ENCODE measurements around the gene FURIN.
"Not testable (repeated sequence)": the region's sequence is repeated elsewhere in the genome, so short reads cannot be mapped to it uniquely, and the experiment has no call there.

Gene FURIN

DNA sequence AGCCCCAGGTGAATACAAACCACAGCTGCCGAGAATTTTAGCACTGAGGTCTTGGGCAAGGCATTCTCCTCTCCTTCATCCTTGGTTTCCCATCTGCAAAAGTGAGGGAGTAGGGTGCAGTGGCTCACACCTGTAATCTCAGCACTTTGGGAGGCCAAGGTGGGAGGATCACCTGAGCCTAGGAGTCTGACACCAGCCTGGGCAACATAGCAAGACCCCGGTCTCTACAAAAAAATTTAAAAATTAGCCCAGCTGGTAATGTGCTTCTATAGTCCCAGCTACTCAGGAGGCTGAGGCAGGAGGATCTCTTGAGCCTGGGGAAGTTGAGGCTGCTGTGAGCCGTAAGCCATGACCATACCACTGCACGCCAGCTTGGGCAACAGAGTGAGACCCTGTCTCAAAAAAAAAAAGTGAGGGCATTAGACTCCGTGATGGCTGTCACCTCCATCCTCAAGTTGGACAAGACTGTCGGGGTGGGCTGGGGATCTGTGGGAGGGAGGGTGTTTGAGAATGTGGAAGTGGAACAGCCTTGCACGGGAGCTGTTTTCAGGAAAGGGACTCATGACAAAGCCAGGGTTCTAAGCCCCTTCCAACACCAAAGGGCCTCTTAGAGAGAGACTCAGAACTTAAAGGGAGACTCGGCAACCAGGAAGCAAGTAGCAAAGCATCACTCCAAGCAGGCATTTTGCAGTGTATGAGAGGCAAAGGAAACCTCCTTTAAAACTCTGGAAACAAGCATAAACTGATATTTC lies 46.0 kb upstream of the FURIN start:
- Histone ChIP-seq H3K18ac (ENCODE audit: low read length) (no peak overlapping the region), H2BK120ac (ENCODE audit: low read depth, low read length) (no peak overlapping the region)

DNA sequence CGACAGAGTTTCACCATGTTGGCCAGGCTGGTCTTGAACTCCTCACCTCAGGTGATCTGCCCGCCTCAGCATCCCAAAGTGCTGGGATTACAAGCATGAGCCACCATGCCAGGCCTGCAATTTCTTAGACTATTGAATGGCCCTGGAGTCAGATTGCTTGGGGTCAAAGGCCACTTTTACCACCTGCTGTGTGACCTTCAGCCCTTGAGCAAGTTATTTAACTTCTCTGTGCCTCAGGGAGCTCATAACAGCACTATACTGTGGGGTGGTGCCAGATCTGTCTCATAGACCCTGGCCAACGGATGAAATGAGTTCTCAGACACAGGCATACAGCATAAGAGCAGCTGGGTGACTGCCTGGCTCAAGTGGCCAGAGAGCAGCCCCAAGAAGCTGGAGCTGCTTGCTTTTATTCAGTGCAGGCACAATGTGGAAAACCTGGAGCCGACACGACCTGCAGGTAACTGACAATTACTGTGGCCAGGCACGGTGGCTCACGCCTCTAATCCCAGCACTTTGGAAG lies 44.9 kb upstream of the FURIN start:
- peaks cover 0 to 7% (median 0%) of the 10 kb centered on the region in 3 experiments for H3K27me3 ChIP-seq (ENCODE audit: control insufficient read depth in 3 of 3, insufficient read depth in 3 of 3, low read depth in 1 of 3, low read length in 3 of 3)
- DNase-seq (ENCODE audit: low spot score) = no peak
- H3K4ac ChIP-seq (ENCODE audit: low read length) = no peak overlapping the region
- H2BK120ac ChIP-seq (ENCODE audit: low read depth, low read length) = no peak overlapping the region
- H2BK5ac ChIP-seq (ENCODE audit: low read length) = no peak overlapping the region
- no peak overlapping the region for H4K91ac ChIP-seq (ENCODE audit: low read depth, low read length, poor library complexity)
- H3K9ac ChIP-seq (ENCODE audit: low read depth, low read length, poor library complexity) = no peak overlapping the region
- H3K4me1 ChIP-seq (ENCODE audit: control insufficient read depth in 2 of 2, insufficient read depth in 1 of 2, low read depth in 1 of 2, low read length in 2 of 2) = no peaks in the 10 kb centered on the region
- no CpG with 5 or more reads among the region's 7 CpGs for WGBS, 2 donors (ENCODE audit: extremely low coverage in 2 of 2, insufficient read length in 2 of 2, insufficient replicate concordance in 1 of 2)
- no peak overlapping the region for H3K4me3 ChIP-seq (ENCODE audit: low read length in 2 of 2)
- no peaks in the 10 kb centered on the region for H3K79me1 ChIP-seq (ENCODE audit: low read depth, low read length)
- H3K9me3 ChIP-seq (replicated peaks in 1 of 2; ENCODE audit: control insufficient read depth in 2 of 2, insufficient read depth in 1 of 2, low read depth in 1 of 2, low read length in 2 of 2) = no peaks in the 10 kb centered on the region
- H2AK5ac ChIP-seq (ENCODE audit: low read depth, low read length) = no peak overlapping the region
- no peak overlapping the region for H2AFZ ChIP-seq (ENCODE audit: low read length)
- H2BK15ac ChIP-seq (ENCODE audit: low read length) = no peak overlapping the region
- no peaks in the 10 kb centered on the region for H3K36me3 ChIP-seq (replicated peaks in 1 of 2; ENCODE audit: control insufficient read depth in 2 of 2, insufficient read depth in 2 of 2, low read length in 2 of 2)
- no peak overlapping the region for H3K23ac ChIP-seq (ENCODE audit: low read depth, low read length, poor library complexity)
- no peak overlapping the region for H2BK12ac ChIP-seq (ENCODE audit: low read length)
- H3K4me2 ChIP-seq (ENCODE audit: insufficient read depth, low read length, poor library complexity, severe bottlenecking) = no peak overlapping the region
- H3K14ac ChIP-seq (ENCODE audit: low read length) = no peak overlapping the region
- H3K27ac ChIP-seq (replicated peaks; ENCODE audit: low read length) = no peak overlapping the region
- H4K8ac ChIP-seq (ENCODE audit: low read depth, low read length) = no peak overlapping the region
- H3K18ac ChIP-seq (ENCODE audit: low read length) = no peak overlapping the region

More for the DNA sequence above, 46.0 kb upstream of the FURIN start:
- DNase-seq (ENCODE audit: low spot score) = no peak
- Histone ChIP-seq H2BK5ac (ENCODE audit: low read length) (no peak overlapping the region), H3K27me3 (ENCODE audit: control insufficient read depth in 3 of 3, insufficient read depth in 3 of 3, low read depth in 1 of 3, low read length in 3 of 3) (peaks cover 0 to 7% (median 0%) of the 10 kb centered on the region in 3 experiments), H3K23ac (ENCODE audit: low read depth, low read length, poor library complexity) (no peak overlapping the region), H4K91ac (ENCODE audit: low read depth, low read length, poor library complexity) (no peak overlapping the region), H2AK5ac (ENCODE audit: low read depth, low read length) (no peak overlapping the region), H3K4ac (ENCODE audit: low read length) (no peak overlapping the region), H3K79me1 (ENCODE audit: low read depth, low read length) (no peaks in the 10 kb centered on the region), H3K4me3 (ENCODE audit: low read length in 2 of 2) (no peak overlapping the region), H3K27ac (replicated peaks; ENCODE audit: low read length) (no peak overlapping the region), H4K8ac (ENCODE audit: low read depth, low read length) (peak overlapping the region; percentile 82), H3K9me3 (replicated peaks in 1 of 2; ENCODE audit: control insufficient read depth in 2 of 2, insufficient read depth in 1 of 2, low read depth in 1 of 2, low read length in 2 of 2) (no peaks in the 10 kb centered on the region), H3K4me1 (ENCODE audit: control insufficient read depth in 2 of 2, insufficient read depth in 1 of 2, low read depth in 1 of 2, low read length in 2 of 2) (no peaks in the 10 kb centered on the region), H3K4me2 (ENCODE audit: insufficient read depth, low read length, poor library complexity, severe bottlenecking) (no peak overlapping the region), H3K9ac (ENCODE audit: low read depth, low read length, poor library complexity) (no peak overlapping the region), H3K14ac (ENCODE audit: low read length) (no peak overlapping the region), H2BK15ac (ENCODE audit: low read length) (no peak overlapping the region), H2BK12ac (ENCODE audit: low read length) (no peak overlapping the region), H3K36me3 (replicated peaks in 1 of 2; ENCODE audit: control insufficient read depth in 2 of 2, insufficient read depth in 2 of 2, low read length in 2 of 2) (no peaks in the 10 kb centered on the region), H2AFZ (ENCODE audit: low read length) (no peak overlapping the region)
- WGBS, 2 donors (ENCODE audit: extremely low coverage in 2 of 2, insufficient read length in 2 of 2, insufficient replicate concordance in 1 of 2) = no CpG with 5 or more reads among the region's 8 CpGs

DNA sequence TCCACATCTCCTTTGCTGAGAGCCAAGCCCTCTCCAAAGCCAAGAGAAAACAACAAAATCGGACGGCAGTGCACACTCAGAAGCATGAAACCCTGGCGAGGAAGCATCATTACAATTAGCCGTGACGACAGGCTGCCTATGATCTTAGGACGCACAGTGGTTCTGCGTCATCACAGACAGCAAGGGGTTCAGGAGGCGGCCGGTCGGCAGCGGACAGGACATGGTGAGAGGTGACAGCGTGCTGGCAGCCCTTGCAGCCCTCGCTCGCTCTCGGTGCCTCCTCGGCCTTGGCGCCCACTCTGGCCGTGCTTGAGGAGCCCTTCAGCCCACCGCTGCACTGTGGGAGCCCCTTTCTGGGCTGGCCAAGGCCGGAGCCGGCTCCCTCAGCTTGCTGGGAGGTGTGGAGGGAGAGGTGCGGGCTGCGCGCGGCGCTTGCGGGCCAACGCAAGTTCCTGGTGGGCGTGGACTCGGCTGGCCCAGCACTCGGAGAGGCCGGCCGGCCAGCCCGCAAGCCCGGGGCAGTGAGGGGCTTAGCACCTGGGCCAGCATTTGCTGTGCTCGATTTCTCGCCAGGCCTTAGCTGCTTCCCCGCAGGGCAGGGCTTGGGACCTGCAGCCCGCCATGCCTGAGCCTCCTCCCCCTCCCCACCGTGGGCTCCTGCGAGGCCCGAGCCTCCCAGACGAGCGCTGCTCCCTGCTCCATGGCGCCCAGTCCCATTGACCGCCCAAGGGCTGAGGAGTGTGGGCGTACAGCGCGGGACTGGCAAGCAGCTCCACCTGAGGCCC lies 43.1 kb upstream of the FURIN start:
- H3K36me3 ChIP-seq (replicated peaks in 1 of 2; ENCODE audit: control insufficient read depth in 2 of 2, insufficient read depth in 2 of 2, low read length in 2 of 2); H3K9ac ChIP-seq (ENCODE audit: low read depth, low read length, poor library complexity); H2AFZ ChIP-seq (ENCODE audit: low read length); H3K79me1 ChIP-seq (ENCODE audit: low read depth, low read length); H3K18ac ChIP-seq (ENCODE audit: low read length); H2BK5ac ChIP-seq (ENCODE audit: low read length); H2BK12ac ChIP-seq (ENCODE audit: low read length); H3K4me1 ChIP-seq (ENCODE audit: control insufficient read depth in 2 of 2, insufficient read depth in 1 of 2, low read depth in 1 of 2, low read length in 2 of 2); H3K4me2 ChIP-seq (ENCODE audit: insufficient read depth, low read length, poor library complexity, severe bottlenecking); H4K8ac ChIP-seq (ENCODE audit: low read depth, low read length); H2BK120ac ChIP-seq (ENCODE audit: low read depth, low read length); H3K9me3 ChIP-seq (replicated peaks in 1 of 2; ENCODE audit: control insufficient read depth in 2 of 2, insufficient read depth in 1 of 2, low read depth in 1 of 2, low read length in 2 of 2); H3K4ac ChIP-seq (ENCODE audit: low read length); H3K4me3 ChIP-seq (ENCODE audit: low read length in 2 of 2); H3K27me3 ChIP-seq (ENCODE audit: control insufficient read depth in 3 of 3, insufficient read depth in 3 of 3, low read depth in 1 of 3, low read length in 3 of 3); H3K27ac ChIP-seq (replicated peaks; ENCODE audit: low read length); H3K23ac ChIP-seq (ENCODE audit: low read depth, low read length, poor library complexity); H2BK15ac ChIP-seq (ENCODE audit: low read length); H2AK5ac ChIP-seq (ENCODE audit: low read depth, low read length); H4K91ac ChIP-seq (ENCODE audit: low read depth, low read length, poor library complexity); DNase-seq (ENCODE audit: low spot score): not testable (repeated sequence)
- WGBS, 2 donors (ENCODE audit: extremely low coverage in 2 of 2, insufficient read length in 2 of 2, insufficient replicate concordance in 1 of 2) = no CpG with 5 or more reads among the region's 49 CpGs
- H3K14ac ChIP-seq (ENCODE audit: low read length) = peak overlapping the region; percentile 56

DNA sequence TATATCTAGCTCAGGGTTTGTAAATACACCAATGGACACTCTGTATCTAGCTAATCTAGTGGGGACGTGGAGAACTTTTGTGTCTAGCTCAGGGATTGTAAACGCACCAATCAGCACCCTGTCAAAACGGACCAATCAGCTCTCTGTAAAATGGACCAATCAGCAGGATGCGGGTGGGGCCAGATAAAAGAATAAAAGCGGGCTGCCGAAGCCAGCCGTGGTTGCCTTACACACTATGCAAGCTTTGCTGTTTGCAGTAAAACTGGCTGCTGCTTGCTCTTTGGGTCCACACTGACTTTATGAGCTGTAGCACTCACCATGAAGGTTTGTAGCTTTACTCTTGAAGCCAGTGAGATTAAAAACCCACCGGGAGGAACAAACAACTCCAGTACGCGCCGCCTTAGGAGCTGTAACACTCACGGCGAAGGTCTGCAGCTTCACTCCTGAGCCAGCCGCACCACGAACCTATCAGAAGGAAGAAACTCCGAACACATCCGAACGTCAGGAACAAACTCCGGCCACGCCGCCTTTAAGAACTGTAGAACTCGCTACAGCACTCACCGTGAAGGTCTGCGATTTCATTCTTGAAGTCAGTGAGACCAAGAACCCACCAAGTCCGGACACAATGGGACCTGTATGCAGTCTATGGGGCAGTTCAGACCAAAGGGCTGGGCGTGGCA lies 42.0 kb upstream of the FURIN start:
- not testable (repeated sequence) for H4K91ac ChIP-seq (ENCODE audit: low read depth, low read length, poor library complexity); H2BK5ac ChIP-seq (ENCODE audit: low read length); H3K9me3 ChIP-seq (replicated peaks in 1 of 2; ENCODE audit: control insufficient read depth in 2 of 2, insufficient read depth in 1 of 2, low read depth in 1 of 2, low read length in 2 of 2); H3K27me3 ChIP-seq (ENCODE audit: control insufficient read depth in 3 of 3, insufficient read depth in 3 of 3, low read depth in 1 of 3, low read length in 3 of 3); H3K14ac ChIP-seq (ENCODE audit: low read length); H3K18ac ChIP-seq (ENCODE audit: low read length); H3K4me1 ChIP-seq (ENCODE audit: control insufficient read depth in 2 of 2, insufficient read depth in 1 of 2, low read depth in 1 of 2, low read length in 2 of 2); H4K8ac ChIP-seq (ENCODE audit: low read depth, low read length); H2AK5ac ChIP-seq (ENCODE audit: low read depth, low read length); H3K79me1 ChIP-seq (ENCODE audit: low read depth, low read length); H3K23ac ChIP-seq (ENCODE audit: low read depth, low read length, poor library complexity); H3K27ac ChIP-seq (replicated peaks; ENCODE audit: low read length); H3K36me3 ChIP-seq (replicated peaks in 1 of 2; ENCODE audit: control insufficient read depth in 2 of 2, insufficient read depth in 2 of 2, low read length in 2 of 2); H2BK12ac ChIP-seq (ENCODE audit: low read length); H2BK120ac ChIP-seq (ENCODE audit: low read depth, low read length); H3K4me3 ChIP-seq (ENCODE audit: low read length in 2 of 2); H3K4ac ChIP-seq (ENCODE audit: low read length); H3K9ac ChIP-seq (ENCODE audit: low read depth, low read length, poor library complexity); H3K4me2 ChIP-seq (ENCODE audit: insufficient read depth, low read length, poor library complexity, severe bottlenecking); H2AFZ ChIP-seq (ENCODE audit: low read length); H2BK15ac ChIP-seq (ENCODE audit: low read length); DNase-seq (ENCODE audit: low spot score)
- no CpG with 5 or more reads among the region's 26 CpGs for WGBS, 2 donors (ENCODE audit: extremely low coverage in 2 of 2, insufficient read length in 2 of 2, insufficient replicate concordance in 1 of 2)
